Measurements from ENCODE around the gene C18orf63.

Gene C18orf63

GRCh38 chr18:74333091-74333490 is 17.5 kb downstream of the C18orf63 start:
- no peak overlapping the region for H3K27ac Mint-ChIP-seq
- peaks cover 13% of the 10 kb centered on the region for H3K4me1 Mint-ChIP-seq
- no peaks in the 10 kb centered on the region for H3K9me3 Mint-ChIP-seq
- no peak overlapping the region for H3K4me3 Mint-ChIP-seq
- TF ChIP-seq, protein P1, sequence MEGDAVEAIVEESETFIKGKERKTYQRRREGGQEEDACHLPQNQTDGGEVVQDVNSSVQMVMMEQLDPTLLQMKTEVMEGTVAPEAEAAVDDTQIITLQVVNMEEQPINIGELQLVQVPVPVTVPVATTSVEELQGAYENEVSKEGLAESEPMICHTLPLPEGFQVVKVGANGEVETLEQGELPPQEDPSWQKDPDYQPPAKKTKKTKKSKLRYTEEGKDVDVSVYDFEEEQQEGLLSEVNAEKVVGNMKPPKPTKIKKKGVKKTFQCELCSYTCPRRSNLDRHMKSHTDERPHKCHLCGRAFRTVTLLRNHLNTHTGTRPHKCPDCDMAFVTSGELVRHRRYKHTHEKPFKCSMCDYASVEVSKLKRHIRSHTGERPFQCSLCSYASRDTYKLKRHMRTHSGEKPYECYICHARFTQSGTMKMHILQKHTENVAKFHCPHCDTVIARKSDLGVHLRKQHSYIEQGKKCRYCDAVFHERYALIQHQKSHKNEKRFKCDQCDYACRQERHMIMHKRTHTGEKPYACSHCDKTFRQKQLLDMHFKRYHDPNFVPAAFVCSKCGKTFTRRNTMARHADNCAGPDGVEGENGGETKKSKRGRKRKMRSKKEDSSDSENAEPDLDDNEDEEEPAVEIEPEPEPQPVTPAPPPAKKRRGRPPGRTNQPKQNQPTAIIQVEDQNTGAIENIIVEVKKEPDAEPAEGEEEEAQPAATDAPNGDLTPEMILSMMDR (IDR thresholded peaks at IDR 0.05; ENCODE audit: unreplicated experiment in 3 of 3) = no peak
- no peaks in the 10 kb centered on the region for H3K27me3 Mint-ChIP-seq (ENCODE audit: low read depth)
- no peaks in the 10 kb centered on the region for H3K36me3 Mint-ChIP-seq (ENCODE audit: low read depth)

DNA sequence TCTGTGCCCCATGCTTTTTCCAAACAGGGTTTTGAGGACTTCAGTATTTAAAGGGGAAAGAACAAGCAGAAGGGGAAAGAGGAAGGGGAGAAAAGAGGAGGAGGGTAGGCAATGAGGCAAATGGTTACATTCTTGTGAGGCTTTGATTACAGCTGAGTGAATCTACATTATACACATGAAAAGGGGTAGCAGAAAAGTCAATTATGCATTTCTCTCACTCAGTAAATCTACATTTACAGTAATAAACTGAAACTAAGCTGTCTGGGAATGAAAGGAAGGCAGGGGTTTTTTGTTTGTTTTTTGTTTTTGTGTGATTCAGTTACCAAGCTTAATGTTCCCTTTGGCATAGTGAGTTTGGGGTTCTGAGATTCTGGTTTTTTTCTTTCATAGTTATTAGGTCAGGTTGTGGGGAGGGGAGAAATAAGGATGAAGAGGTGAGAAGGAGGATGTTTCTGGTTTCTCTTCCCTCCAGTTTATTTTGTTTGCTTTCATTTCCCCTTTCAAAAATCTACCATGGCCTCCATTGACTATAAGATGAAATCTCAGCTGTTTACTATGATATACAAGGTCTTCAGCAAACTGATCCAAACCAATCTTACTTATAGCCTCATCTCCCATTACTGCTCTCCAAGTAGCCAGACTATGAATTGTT is 18.7 kb downstream of the C18orf63 start:
- TF ChIP-seq, protein P1 (IDR thresholded peaks at IDR 0.05; ENCODE audit: unreplicated experiment in 3 of 3) = no peak
- no peaks in the 10 kb centered on the region for H3K36me3 Mint-ChIP-seq (ENCODE audit: low read depth)
- peak overlapping the region; percentile 1 to 53 (median 3) for H3K27ac Mint-ChIP-seq
- H3K4me1 Mint-ChIP-seq = peaks cover 12% of the 10 kb centered on the region
- no peak overlapping the region for H3K4me3 Mint-ChIP-seq
- H3K9me3 Mint-ChIP-seq = no peaks in the 10 kb centered on the region
- no peaks in the 10 kb centered on the region for H3K27me3 Mint-ChIP-seq (ENCODE audit: low read depth)

GRCh38 chr18:74336656-74337055 is 21.0 kb downstream of the C18orf63 start:
- Mint-ChIP-seq H3K9me3 (no peaks in the 10 kb centered on the region), H3K27ac (peak overlapping the region; percentile 11 to 15 (median 15)), H3K4me3 (no peak overlapping the region), H3K27me3 (ENCODE audit: low read depth) (no peaks in the 10 kb centered on the region), H3K36me3 (ENCODE audit: low read depth) (no peaks in the 10 kb centered on the region), H3K4me1 (peaks cover 12% of the 10 kb centered on the region)
- TF ChIP-seq, protein P1 (IDR thresholded peaks at IDR 0.05; ENCODE audit: unreplicated experiment in 3 of 3) = no peak

DNA sequence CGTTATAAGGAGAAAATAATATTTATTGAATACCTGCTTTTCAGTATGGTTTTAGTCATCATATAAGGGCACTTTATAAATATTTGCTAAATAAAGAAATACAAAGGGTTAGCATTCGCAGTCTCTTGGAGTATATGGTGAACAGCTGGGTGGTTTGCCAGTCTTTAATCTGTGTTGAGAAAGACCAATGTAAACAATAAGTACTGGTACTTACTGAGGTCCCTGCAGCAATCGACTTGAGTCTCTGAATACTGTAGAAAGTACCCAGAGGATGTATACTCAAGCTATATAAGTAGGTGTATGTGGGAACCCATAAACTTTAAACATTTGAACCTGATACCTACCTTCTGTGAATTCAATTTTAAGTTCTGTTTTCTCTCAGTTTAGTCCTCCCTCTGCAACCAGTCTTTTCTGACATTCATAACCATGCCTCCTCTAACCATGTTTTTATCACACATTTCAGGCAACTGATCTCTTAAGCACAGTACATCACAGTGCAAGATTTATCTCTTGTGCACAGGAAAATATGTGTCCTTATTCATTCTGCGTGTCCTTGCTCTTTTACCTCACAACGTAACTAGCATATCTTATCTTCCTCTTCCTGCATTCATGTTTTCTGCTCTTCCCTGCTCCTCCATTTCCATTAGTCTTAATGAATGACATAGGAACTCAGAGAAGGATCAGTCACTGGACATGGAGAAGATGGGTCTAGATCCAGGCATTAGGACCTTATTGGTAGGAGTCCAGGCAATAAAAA is 21.7 kb downstream of the C18orf63 start:
- TF ChIP-seq, protein P1 (IDR thresholded peaks at IDR 0.05; ENCODE audit: unreplicated experiment in 3 of 3) = no peak
- no peak overlapping the region for H3K4me3 Mint-ChIP-seq
- H3K36me3 Mint-ChIP-seq (ENCODE audit: low read depth) = no peaks in the 10 kb centered on the region
- peaks cover 14% of the 10 kb centered on the region for H3K4me1 Mint-ChIP-seq
- no peaks in the 10 kb centered on the region for H3K9me3 Mint-ChIP-seq
- no peaks in the 10 kb centered on the region for H3K27me3 Mint-ChIP-seq (ENCODE audit: low read depth)
- no peak overlapping the region for H3K27ac Mint-ChIP-seq

DNA sequence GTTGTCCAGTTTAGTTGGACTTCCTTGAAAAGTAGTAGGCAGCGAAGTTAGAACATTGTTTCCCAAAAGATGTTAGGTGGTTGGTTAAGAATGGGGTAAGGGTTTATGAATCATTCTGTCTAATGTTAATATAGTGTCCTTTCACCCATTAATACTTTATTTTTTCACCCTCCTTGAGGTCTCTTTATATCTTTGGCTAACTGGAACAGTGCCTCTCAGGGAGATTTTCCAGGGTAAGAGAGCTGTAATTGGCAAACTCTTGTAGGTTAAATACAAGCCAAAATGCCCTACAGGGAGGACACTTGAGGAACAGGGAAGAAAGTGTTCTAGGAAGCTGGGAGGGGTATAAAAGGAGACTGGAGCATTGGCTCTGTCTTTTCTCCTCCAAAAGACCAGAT is 22.3 kb downstream of the C18orf63 start:
- H3K27me3 Mint-ChIP-seq (ENCODE audit: low read depth) = no peaks in the 10 kb centered on the region
- H3K36me3 Mint-ChIP-seq (ENCODE audit: low read depth) = no peaks in the 10 kb centered on the region
- TF ChIP-seq, protein P1 (IDR thresholded peaks at IDR 0.05; ENCODE audit: unreplicated experiment in 3 of 3) = no peak
- H3K9me3 Mint-ChIP-seq = no peaks in the 10 kb centered on the region
- no peak overlapping the region for H3K27ac Mint-ChIP-seq
- H3K4me3 Mint-ChIP-seq = no peak overlapping the region
- H3K4me1 Mint-ChIP-seq = peaks cover 16% of the 10 kb centered on the region
